ENCODE results near the gene COMT.

GRCh38 chr22:20015187-20015625 lies 73.6 kb downstream of the COMT start:
- TF ChIP-seq CTCF (conservative IDR thresholded peaks at IDR 0.05; ENCODE audit: low read length) (no peak), EZH2phosphoT487 (IDR thresholded peaks at IDR 0.05; ENCODE audit: borderline replicate concordance, low read depth, low read length) (no peak)
